Measurements from ENCODE around the gene PRDM9. TPM values are rescaled to one million over a fixed set of nuclear protein-coding genes. Genes with fewer than 3 reads are reported as not detected.
"Not testable (repeated sequence)": the region's sequence is repeated elsewhere in the genome, so short reads cannot be mapped to it uniquely, and the experiment has no call there.

The PRDM9 gene
- total RNA-seq, 6 experiments from 2014 or later = not detected

GRCh38 chr5:23494558-23494957 is 12.9 kb upstream of the PRDM9 start:
- TF ChIP-seq CTCF (IDR thresholded peaks at IDR 0.05) = no peak
- TF ChIP-seq POLR2A (IDR thresholded peaks at IDR 0.05) = no peak
- Histone ChIP-seq H3K27ac (no peak overlapping the region), H3K36me3 (no peaks in the 10 kb centered on the region), H3K4me1 (peaks cover 0 to 11% (median 0%) of the 10 kb centered on the region in 4 donors), H3K4me3 (no peak overlapping the region), H3K9me3 (no peaks in the 10 kb centered on the region), H3K27me3 (no peaks in the 10 kb centered on the region)
- 23% methylated on average over 1 of the region's 1 CpG for WGBS (ENCODE audit: insufficient coverage, low coverage, low lambda C conversion rate, missing lambda C conversion rate)
- intact Hi-C loops (cut with DNase I) = no loop called here
- no peak for DNase-seq
- ATAC-seq = no peak

DNA sequence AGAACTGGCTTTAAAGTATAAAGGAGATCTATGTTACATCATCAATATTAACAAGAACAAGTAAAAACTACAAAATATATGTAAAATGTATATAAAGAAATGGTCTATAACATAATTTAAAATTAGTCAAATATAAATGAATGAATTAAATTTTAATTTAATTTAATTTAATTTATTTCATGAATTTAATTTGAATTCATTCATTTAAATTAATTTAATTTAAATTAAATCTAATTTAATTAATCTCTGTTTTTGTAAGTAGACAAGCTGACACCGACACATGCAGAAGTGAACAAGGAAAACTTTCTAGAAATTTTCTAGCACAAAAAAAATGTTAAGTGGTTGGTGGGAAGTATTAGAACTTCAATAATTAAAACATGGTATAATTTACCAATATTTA is 10.8 kb upstream of the PRDM9 start:
- intact Hi-C loops (cut with DNase I) = no loop called here
- no peak for DNase-seq
- WGBS (ENCODE audit: insufficient coverage, low coverage, low lambda C conversion rate, missing lambda C conversion rate) = 88% methylated on average over 1 of the region's 1 CpG
- H3K4me1 ChIP-seq = peaks cover 0 to 3% (median 0%) of the 10 kb centered on the region in 4 donors
- no peaks in the 10 kb centered on the region for H3K27me3 ChIP-seq
- no peak overlapping the region for H3K27ac ChIP-seq
- no peaks in the 10 kb centered on the region for H3K9me3 ChIP-seq
- no peak for TF ChIP-seq POLR2A (IDR thresholded peaks at IDR 0.05)
- no peak for TF ChIP-seq CTCF (IDR thresholded peaks at IDR 0.05)
- H3K36me3 ChIP-seq = no peaks in the 10 kb centered on the region
- no peak overlapping the region for H3K4me3 ChIP-seq
- no peak for ATAC-seq

- ATAC-seq (peak; percentile 75 to 88 (median 82)), DNase-seq (peak in 1 of 3 donors; percentile 57)
- Histone ChIP-seq H3K4me1 (no peaks in the 10 kb centered on the region), H3K4me3 (peak overlapping the region; percentile 16 to 40 (median 33)), H3K27ac (peak overlapping the region in 2 of 3 donors; percentile 44 to 60), H3K27me3 (no peaks in the 10 kb centered on the region), H3K9me3 (no peaks in the 10 kb centered on the region), H3K36me3 (no peaks in the 10 kb centered on the region)
- intact Hi-C loops (cut with DNase I) = loop anchor here in 1 of 2 donors (10.0 kb wide), 1 partner anchor 152 kb away; no protein-coding TSS in a partner anchor
- 50% methylated on average over 12 of the region's 23 CpGs for WGBS (ENCODE audit: insufficient coverage, low coverage, low lambda C conversion rate, missing lambda C conversion rate)
- TF ChIP-seq POLR2A (IDR thresholded peaks at IDR 0.05) (no peak), CTCF (IDR thresholded peaks at IDR 0.05) (peak; percentile 38 to 50 (median 43))
Observed at GRCh38 chr5:23506329-23507236, 826 bp upstream of the PRDM9 start.

- WGBS (ENCODE audit: insufficient coverage, low coverage, low lambda C conversion rate, missing lambda C conversion rate) = 61% methylated on average over 2 of the region's 5 CpGs
- H3K36me3 ChIP-seq; H3K27me3 ChIP-seq; ATAC-seq; intact Hi-C loops (cut with DNase I); H3K4me3 ChIP-seq; H3K27ac ChIP-seq; H3K9me3 ChIP-seq; DNase-seq; H3K4me1 ChIP-seq: not testable (repeated sequence)
Observed at GRCh38 chr5:23510434-23510833, 3.0 kb downstream of the PRDM9 start.

- no peak overlapping the region for H3K27ac ChIP-seq
- WGBS (ENCODE audit: insufficient coverage, low coverage, low lambda C conversion rate, missing lambda C conversion rate) = 70% methylated on average over 2 of the region's 4 CpGs
- intact Hi-C loops (cut with DNase I) = no loop called here
- H3K9me3 ChIP-seq = no peaks in the 10 kb centered on the region
- DNase-seq (no peak), ATAC-seq (no peak)
- TF ChIP-seq CTCF (IDR thresholded peaks at IDR 0.05) (no peak), POLR2A (IDR thresholded peaks at IDR 0.05) (no peak)
- H3K27me3 ChIP-seq = no peaks in the 10 kb centered on the region
- H3K4me1 ChIP-seq = no peaks in the 10 kb centered on the region
- H3K36me3 ChIP-seq = no peaks in the 10 kb centered on the region
- no peak overlapping the region for H3K4me3 ChIP-seq
Observed at GRCh38 chr5:23522553-23522952, 15.1 kb downstream of the PRDM9 start.

All from right lobe of liver (tissue), 6 donors.